ENCODE results near the gene TMEM168.

The TMEM168 gene

DNA sequence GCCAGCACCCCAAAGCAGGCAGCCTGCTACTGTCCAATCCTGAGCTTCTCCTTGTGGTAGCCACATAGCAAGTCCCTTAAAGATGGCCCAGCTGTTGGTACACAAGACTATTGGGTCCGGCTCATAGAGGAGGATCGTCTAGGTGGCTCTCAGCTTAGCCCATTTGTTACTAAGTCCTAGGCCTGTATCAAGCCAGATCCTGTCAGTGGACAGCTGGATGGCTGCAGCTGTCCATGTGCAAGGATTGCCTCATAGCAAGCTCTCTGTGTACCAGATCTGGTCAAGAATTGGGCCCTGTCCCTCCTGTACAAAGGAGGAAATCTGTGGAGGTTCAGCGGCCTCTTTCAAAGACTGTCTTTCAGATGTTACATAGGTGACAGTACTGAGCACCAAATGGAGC is 12.2 kb upstream of the TMEM168 start:
- Histone ChIP-seq H2BK12ac (ENCODE audit: low read length) (no peak overlapping the region), H3K4me2 (ENCODE audit: low read length) (no peak overlapping the region), H4K8ac (ENCODE audit: low read depth, low read length) (no peak overlapping the region), H3K36me3 (ENCODE audit: control insufficient read depth in 1 of 2, insufficient read depth in 2 of 2, low read length in 2 of 2) (no peaks in the 10 kb centered on the region), H3K9me3 (ENCODE audit: insufficient read depth, low read depth, low read length) (no peaks in the 10 kb centered on the region), H2AK5ac (ENCODE audit: low read length) (no peak overlapping the region), H3K4me1 (ENCODE audit: control insufficient read depth in 1 of 2, insufficient read depth in 2 of 2, low read length in 2 of 2) (peaks cover 6 to 7% of the 10 kb centered on the region in 2 experiments), H3K79me1 (ENCODE audit: low read length) (no peaks in the 10 kb centered on the region), H3K27me3 (ENCODE audit: insufficient read depth, low read length) (no peaks in the 10 kb centered on the region), H4K91ac (ENCODE audit: low read depth, low read length) (no peak overlapping the region), H3K4ac (ENCODE audit: low read depth, low read length) (no peak overlapping the region), H4K12ac (ENCODE audit: low read depth, low read length) (no peak overlapping the region), H2AFZ (ENCODE audit: insufficient read depth, low read length, poor library complexity) (no peak overlapping the region), H3K9ac (ENCODE audit: low read length) (no peak overlapping the region), H3K14ac (ENCODE audit: low read length) (no peak overlapping the region), H2BK120ac (ENCODE audit: insufficient read depth, low read length, poor library complexity) (no peak overlapping the region), H3K18ac (ENCODE audit: low read length) (no peak overlapping the region), H3K23ac (ENCODE audit: low read length) (no peak overlapping the region), H3K27ac (ENCODE audit: low read depth, low read length) (no peak overlapping the region), H3K4me3 (ENCODE audit: low read depth, low read length) (no peak overlapping the region), H3K79me2 (ENCODE audit: control insufficient read depth, insufficient read depth, low read length, poor library complexity) (no peaks in the 10 kb centered on the region), H2BK5ac (ENCODE audit: low read depth, low read length, poor library complexity) (no peak overlapping the region)
- no CpG with 5 or more reads among the region's 3 CpGs for WGBS (ENCODE audit: extremely low coverage, insufficient coverage, insufficient read length)
- no peak for DNase-seq

DNA sequence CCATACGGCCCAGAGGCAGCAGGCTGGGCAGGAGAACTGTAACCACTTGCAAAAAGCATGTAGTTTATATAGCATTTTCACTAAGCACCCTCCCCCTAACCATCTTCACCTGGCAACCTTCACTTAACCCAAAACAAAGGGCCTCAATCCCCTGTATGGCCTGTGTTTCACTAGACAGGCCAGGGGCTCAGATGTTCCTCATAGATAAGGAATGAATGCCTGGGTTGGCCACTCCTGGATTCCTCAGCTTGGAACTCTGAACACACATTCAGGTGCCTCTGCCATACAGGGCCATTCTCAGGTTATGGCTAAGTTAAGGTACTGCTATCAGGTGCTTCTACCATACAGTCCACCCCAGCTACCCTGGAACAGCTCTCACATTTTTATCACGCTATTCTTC is 10.3 kb upstream of the TMEM168 start:
- H2BK5ac ChIP-seq (ENCODE audit: low read depth, low read length, poor library complexity): no peak overlapping the region
- no CpG with 5 or more reads among the region's 2 CpGs for WGBS (ENCODE audit: extremely low coverage, insufficient coverage, insufficient read length)
- H2BK120ac ChIP-seq (ENCODE audit: insufficient read depth, low read length, poor library complexity): no peak overlapping the region
- no peak for DNase-seq
- H3K36me3 ChIP-seq (ENCODE audit: control insufficient read depth in 1 of 2, insufficient read depth in 2 of 2, low read length in 2 of 2): no peaks in the 10 kb centered on the region
- no peak overlapping the region for H3K23ac ChIP-seq (ENCODE audit: low read length)
- no peaks in the 10 kb centered on the region for H3K79me2 ChIP-seq (ENCODE audit: control insufficient read depth, insufficient read depth, low read length, poor library complexity)
- H3K4ac ChIP-seq (ENCODE audit: low read depth, low read length): no peak overlapping the region
- H3K27ac ChIP-seq (ENCODE audit: low read depth, low read length): no peak overlapping the region
- no peak overlapping the region for H4K12ac ChIP-seq (ENCODE audit: low read depth, low read length)
- H3K27me3 ChIP-seq (ENCODE audit: insufficient read depth, low read length): no peaks in the 10 kb centered on the region
- H2AK5ac ChIP-seq (ENCODE audit: low read length): no peak overlapping the region
- no peak overlapping the region for H2BK12ac ChIP-seq (ENCODE audit: low read length)
- H3K4me2 ChIP-seq (ENCODE audit: low read length): peak overlapping the region; percentile 21
- H3K14ac ChIP-seq (ENCODE audit: low read length): no peak overlapping the region
- H3K4me3 ChIP-seq (ENCODE audit: low read depth, low read length): no peak overlapping the region
- H3K9me3 ChIP-seq (ENCODE audit: insufficient read depth, low read depth, low read length): no peaks in the 10 kb centered on the region
- peaks cover 6 to 7% of the 10 kb centered on the region in 2 experiments for H3K4me1 ChIP-seq (ENCODE audit: control insufficient read depth in 1 of 2, insufficient read depth in 2 of 2, low read length in 2 of 2)
- no peak overlapping the region for H3K9ac ChIP-seq (ENCODE audit: low read length)
- H2AFZ ChIP-seq (ENCODE audit: insufficient read depth, low read length, poor library complexity): no peak overlapping the region
- no peak overlapping the region for H4K8ac ChIP-seq (ENCODE audit: low read depth, low read length)
- H4K91ac ChIP-seq (ENCODE audit: low read depth, low read length): no peak overlapping the region
- H3K18ac ChIP-seq (ENCODE audit: low read length): no peak overlapping the region
- H3K79me1 ChIP-seq (ENCODE audit: low read length): no peaks in the 10 kb centered on the region

DNA sequence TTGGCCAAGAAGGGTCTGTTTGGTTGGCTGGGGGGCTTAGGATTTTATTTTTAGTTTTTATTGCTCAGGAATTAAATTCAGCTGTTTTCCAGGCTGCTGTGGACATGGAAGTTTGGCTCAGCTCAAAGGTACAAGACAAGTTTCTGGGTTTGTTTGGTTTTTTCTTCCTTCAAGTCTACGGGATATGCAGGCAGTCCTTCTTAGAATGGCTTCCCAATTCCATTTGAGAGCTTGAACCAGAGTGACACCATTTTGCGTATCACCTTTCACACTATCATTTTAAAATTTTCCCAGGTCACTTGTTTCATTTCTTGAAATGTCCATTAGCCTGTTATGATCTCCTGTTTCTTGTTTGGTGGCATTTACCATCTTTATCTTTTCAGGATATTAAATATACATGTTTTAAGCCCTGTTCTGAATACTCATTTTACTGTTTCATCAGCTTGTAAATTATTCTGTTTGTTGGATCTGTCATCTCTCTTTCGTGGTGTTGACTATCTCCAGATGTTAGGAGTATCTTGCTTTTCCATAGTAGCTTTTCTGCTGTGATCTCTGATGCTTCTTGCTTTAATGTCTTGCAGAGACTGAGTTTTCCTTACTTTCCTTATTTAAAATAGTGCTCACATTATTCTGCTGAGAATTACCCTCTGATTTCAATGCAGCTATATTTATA is 9.4 kb upstream of the TMEM168 start:
- Histone ChIP-seq H3K27ac (ENCODE audit: low read depth, low read length) (no peak overlapping the region), H2AK5ac (ENCODE audit: low read length) (no peak overlapping the region), H3K4me3 (ENCODE audit: low read depth, low read length) (no peak overlapping the region), H2BK5ac (ENCODE audit: low read depth, low read length, poor library complexity) (no peak overlapping the region), H3K18ac (ENCODE audit: low read length) (no peak overlapping the region), H4K8ac (ENCODE audit: low read depth, low read length) (no peak overlapping the region), H2BK12ac (ENCODE audit: low read length) (no peak overlapping the region), H3K79me2 (ENCODE audit: control insufficient read depth, insufficient read depth, low read length, poor library complexity) (no peaks in the 10 kb centered on the region), H4K91ac (ENCODE audit: low read depth, low read length) (no peak overlapping the region), H4K12ac (ENCODE audit: low read depth, low read length) (no peak overlapping the region), H2AFZ (ENCODE audit: insufficient read depth, low read length, poor library complexity) (no peak overlapping the region), H3K4ac (ENCODE audit: low read depth, low read length) (no peak overlapping the region), H3K79me1 (ENCODE audit: low read length) (no peaks in the 10 kb centered on the region), H3K9ac (ENCODE audit: low read length) (no peak overlapping the region), H2BK120ac (ENCODE audit: insufficient read depth, low read length, poor library complexity) (no peak overlapping the region), H3K14ac (ENCODE audit: low read length) (no peak overlapping the region), H3K9me3 (ENCODE audit: insufficient read depth, low read depth, low read length) (no peaks in the 10 kb centered on the region), H3K36me3 (ENCODE audit: control insufficient read depth in 1 of 2, insufficient read depth in 2 of 2, low read length in 2 of 2) (no peaks in the 10 kb centered on the region), H3K4me2 (ENCODE audit: low read length) (no peak overlapping the region), H3K27me3 (ENCODE audit: insufficient read depth, low read length) (no peaks in the 10 kb centered on the region), H3K23ac (ENCODE audit: low read length) (no peak overlapping the region), H3K4me1 (ENCODE audit: control insufficient read depth in 1 of 2, insufficient read depth in 2 of 2, low read length in 2 of 2) (peaks cover 6 to 7% of the 10 kb centered on the region in 2 experiments)
- DNase-seq: no peak
- WGBS (ENCODE audit: extremely low coverage, insufficient coverage, insufficient read length): no CpG with 5 or more reads among the region's 3 CpGs

DNA sequence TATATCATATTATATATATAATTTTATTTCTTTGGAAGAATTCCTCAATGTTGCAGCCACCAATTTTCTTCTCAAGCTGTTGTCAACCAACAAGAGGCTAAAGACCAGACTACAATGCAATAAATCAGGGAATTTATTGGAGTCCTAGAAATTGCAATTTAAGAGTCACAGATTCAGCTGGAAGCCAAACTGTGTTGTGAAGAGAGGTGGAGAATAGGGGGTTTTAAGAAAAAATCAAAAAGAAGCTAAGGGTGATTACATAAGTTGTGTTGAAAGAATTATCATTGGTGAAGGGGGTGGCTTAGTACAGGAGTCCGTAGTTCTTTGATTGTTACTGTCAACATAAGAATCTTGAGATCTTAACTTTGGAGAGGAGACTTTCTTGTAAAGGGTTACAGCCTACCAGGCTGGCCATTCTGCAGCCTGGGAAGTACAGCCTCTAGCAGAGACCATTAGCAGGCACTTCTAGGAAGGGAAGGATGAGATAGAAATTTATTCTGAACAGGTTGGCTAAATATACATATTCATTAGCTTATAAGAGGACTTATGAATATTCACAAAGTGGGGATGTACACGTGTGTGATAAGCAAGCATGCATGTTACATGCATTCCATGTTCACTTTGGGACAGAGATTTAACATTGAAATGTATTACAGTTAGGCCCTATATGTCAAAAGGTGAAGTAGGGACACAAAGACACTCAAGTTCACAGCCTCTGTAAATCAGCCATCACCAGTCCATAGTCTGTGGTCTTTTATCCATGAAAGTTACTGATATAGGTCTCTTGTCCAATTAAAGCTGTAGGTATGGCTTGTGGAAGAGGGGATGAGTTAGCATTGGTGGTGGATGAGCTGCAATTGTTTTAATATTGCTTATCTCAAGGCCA is 8.3 kb upstream of the TMEM168 start:
- Histone ChIP-seq H3K79me2 (ENCODE audit: control insufficient read depth, insufficient read depth, low read length, poor library complexity) (no peaks in the 10 kb centered on the region), H3K9ac (ENCODE audit: low read length) (no peak overlapping the region), H4K91ac (ENCODE audit: low read depth, low read length) (no peak overlapping the region), H3K18ac (ENCODE audit: low read length) (no peak overlapping the region), H2AK5ac (ENCODE audit: low read length) (no peak overlapping the region), H3K14ac (ENCODE audit: low read length) (no peak overlapping the region), H3K27me3 (ENCODE audit: insufficient read depth, low read length) (no peaks in the 10 kb centered on the region), H4K8ac (ENCODE audit: low read depth, low read length) (no peak overlapping the region), H3K36me3 (ENCODE audit: control insufficient read depth in 1 of 2, insufficient read depth in 2 of 2, low read length in 2 of 2) (no peaks in the 10 kb centered on the region), H2BK12ac (ENCODE audit: low read length) (no peak overlapping the region), H2BK5ac (ENCODE audit: low read depth, low read length, poor library complexity) (no peak overlapping the region), H3K4ac (ENCODE audit: low read depth, low read length) (no peak overlapping the region), H3K4me3 (ENCODE audit: low read depth, low read length) (no peak overlapping the region), H2AFZ (ENCODE audit: insufficient read depth, low read length, poor library complexity) (no peak overlapping the region), H3K9me3 (ENCODE audit: insufficient read depth, low read depth, low read length) (no peaks in the 10 kb centered on the region), H4K12ac (ENCODE audit: low read depth, low read length) (no peak overlapping the region), H3K4me1 (ENCODE audit: control insufficient read depth in 1 of 2, insufficient read depth in 2 of 2, low read length in 2 of 2) (peaks cover 6 to 10% of the 10 kb centered on the region in 2 experiments), H3K23ac (ENCODE audit: low read length) (no peak overlapping the region), H2BK120ac (ENCODE audit: insufficient read depth, low read length, poor library complexity) (no peak overlapping the region), H3K27ac (ENCODE audit: low read depth, low read length) (no peak overlapping the region), H3K79me1 (ENCODE audit: low read length) (no peaks in the 10 kb centered on the region), H3K4me2 (ENCODE audit: low read length) (no peak overlapping the region)
- no CpG with 5 or more reads among the region's 2 CpGs for WGBS (ENCODE audit: extremely low coverage, insufficient coverage, insufficient read length)
- no peak for DNase-seq
